Measurements from ENCODE around the gene TIMP3. TPM values are rescaled to one million over a fixed set of nuclear protein-coding genes. Genes with fewer than 3 reads are reported as not detected.

Gene TIMP3
- total RNA-seq: 0.18 and 10.5 TPM in 2 replicates

GRCh38 chr22:32801537-32802236 is at the start of gene TIMP3:
Gene TIMP3 (plus strand): TSS chr22:32801705. CDS start chr22:32802002, 297 bp downstream.

